ENCODE data around the gene DPP6.

DNA sequence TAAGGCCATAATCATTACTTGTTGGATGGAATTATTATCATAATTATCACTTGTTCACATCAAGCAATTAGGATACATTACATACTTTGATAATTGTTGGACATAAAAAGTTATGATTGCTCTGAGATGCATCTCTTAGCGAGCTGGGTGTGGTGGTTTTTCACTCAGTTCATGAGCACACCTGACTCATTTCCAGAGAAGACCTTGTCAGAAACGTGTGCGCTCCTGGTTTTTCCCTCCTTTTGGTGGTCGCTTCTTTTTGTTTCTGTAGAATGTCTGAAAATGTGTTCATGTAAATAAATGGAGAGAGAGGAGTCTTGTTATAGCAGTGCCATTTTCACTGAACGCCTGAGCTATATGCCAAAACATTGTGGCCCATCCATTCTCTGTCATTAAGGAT lies 809.4 kb downstream of the DPP6 start:
- TF ChIP-seq, protein P1, sequence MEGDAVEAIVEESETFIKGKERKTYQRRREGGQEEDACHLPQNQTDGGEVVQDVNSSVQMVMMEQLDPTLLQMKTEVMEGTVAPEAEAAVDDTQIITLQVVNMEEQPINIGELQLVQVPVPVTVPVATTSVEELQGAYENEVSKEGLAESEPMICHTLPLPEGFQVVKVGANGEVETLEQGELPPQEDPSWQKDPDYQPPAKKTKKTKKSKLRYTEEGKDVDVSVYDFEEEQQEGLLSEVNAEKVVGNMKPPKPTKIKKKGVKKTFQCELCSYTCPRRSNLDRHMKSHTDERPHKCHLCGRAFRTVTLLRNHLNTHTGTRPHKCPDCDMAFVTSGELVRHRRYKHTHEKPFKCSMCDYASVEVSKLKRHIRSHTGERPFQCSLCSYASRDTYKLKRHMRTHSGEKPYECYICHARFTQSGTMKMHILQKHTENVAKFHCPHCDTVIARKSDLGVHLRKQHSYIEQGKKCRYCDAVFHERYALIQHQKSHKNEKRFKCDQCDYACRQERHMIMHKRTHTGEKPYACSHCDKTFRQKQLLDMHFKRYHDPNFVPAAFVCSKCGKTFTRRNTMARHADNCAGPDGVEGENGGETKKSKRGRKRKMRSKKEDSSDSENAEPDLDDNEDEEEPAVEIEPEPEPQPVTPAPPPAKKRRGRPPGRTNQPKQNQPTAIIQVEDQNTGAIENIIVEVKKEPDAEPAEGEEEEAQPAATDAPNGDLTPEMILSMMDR (IDR thresholded peaks at IDR 0.05): no peak
- no peak for TF ChIP-seq POLR2A (IDR thresholded peaks at IDR 0.05)
